Tibial nerve (tissue), 4 donors: ENCODE data around the gene TMCC1. TPM values are rescaled to one million over a fixed set of nuclear protein-coding genes. Genes with fewer than 3 reads are reported as not detected.

ENCODE experiments used
- DNase-seq, 2 donors: peaks; one replicate each; pipeline ENCODE4 v3.0.0-alpha.2; 2019; ENCODE audit warnings: low spot score in 2 of 2
- H3K27ac ChIP-seq, 4 donors: fragments of 200-600 bp; sonication (generic) in 3 of 4; one replicate each; pipeline ENCODE4 v1.5.1; 2017 to 2019; ENCODE audit warnings: mild to moderate bottlenecking in 1 of 4
- H3K27me3 ChIP-seq, 2 donors: fragments of 200-600 bp; sonication (generic) in 1 of 2; one replicate each; pipeline versions ENCODE4 v1.5.1 to v1.6.0; 2017 to 2019
- H3K36me3 ChIP-seq, 3 donors: fragments of 200-600 bp; sonication (generic); one replicate each; pipeline ENCODE4 v1.5.1; 2018 to 2019
- H3K4me1 ChIP-seq, 4 donors: fragments of 200-600 bp; sonication (generic) in 3 of 4; one replicate each; pipeline ENCODE4 v1.5.1; 2017 to 2019
- H3K4me3 ChIP-seq, 4 donors: fragments of 200-600 bp; sonication (generic) in 3 of 4; one replicate each; pipeline ENCODE4 v1.5.1; 2017 to 2019; ENCODE audit warnings: mild to moderate bottlenecking in 1 of 4, moderate library complexity in 1 of 4
- H3K9me3 ChIP-seq, 4 donors: fragments of 200-600 bp; sonication (generic) in 3 of 4; one replicate each; pipeline ENCODE4 v1.5.1; 2017 to 2019
- EP300 ChIP-seq, 2 donors: sonication (generic); formaldehyde crosslinking; IDR thresholded peaks; one replicate each; pipeline ENCODE4 v1.6.1; 2017; ENCODE audit warnings: antibody characterized with exemption in 2 of 2, mild to moderate bottlenecking in 1 of 2
- POLR2A ChIP-seq, 2 donors: fragments of 450-650 bp; IDR thresholded peaks; one replicate each; pipeline ENCODE4 v1.6.1; 2017; ENCODE audit warnings: antibody characterized with exemption in 2 of 2, mild to moderate bottlenecking in 2 of 2, moderate library complexity in 2 of 2
- WGBS, 2 donors: methylation state at CpG; one replicate each; pipeline ENCODE4 v1.1.5; 2018; 5-methylcytosine and 5-hydroxymethylcytosine counted together
- total RNA-seq, 4 donors: library from RNA; depleted of rRNA; stranded (reverse); fragments of >200 nt; gene quantifications; one replicate each; pipeline ENCODE4 v1.1.0, GENCODE V29; 2016
- TF ChIP-seq, protein P1 (sequence below), 5 experiments: fragments of 200-600 bp in 3 of 5; fragments of 450-650 bp in 2 of 5; sonication (generic) in 3 of 5; IDR thresholded peaks; one replicate each; pipeline ENCODE4 v1.5.1; 2016 to 2019; ENCODE audit warnings: antibody characterized with exemption in 5 of 5, mild to moderate bottlenecking in 3 of 5, moderate library complexity in 2 of 5

Gene TMCC1
- total RNA-seq, 4 donors from 2014 or later, result 19.9 to 27.9 (median 23.1) TPM

GRCh38 chr3:129617381-129618185 is 275.9 kb downstream of the TMCC1 start:
- Histone ChIP-seq H3K9me3 (no peaks in the 10 kb centered on the region), H3K27ac (peak overlapping the region in 2 of 4 donors; percentile 73 to 75), H3K27me3 (no peaks in the 10 kb centered on the region), H3K4me1 (peaks cover 0 to 76% (median 36%) of the 10 kb centered on the region in 4 donors), H3K36me3 (no peaks in the 10 kb centered on the region), H3K4me3 (no peak overlapping the region)
- TF ChIP-seq POLR2A (IDR thresholded peaks at IDR 0.05), result no peak
- TF ChIP-seq EP300 (IDR thresholded peaks at IDR 0.05), result no peak
- TF ChIP-seq, protein P1, sequence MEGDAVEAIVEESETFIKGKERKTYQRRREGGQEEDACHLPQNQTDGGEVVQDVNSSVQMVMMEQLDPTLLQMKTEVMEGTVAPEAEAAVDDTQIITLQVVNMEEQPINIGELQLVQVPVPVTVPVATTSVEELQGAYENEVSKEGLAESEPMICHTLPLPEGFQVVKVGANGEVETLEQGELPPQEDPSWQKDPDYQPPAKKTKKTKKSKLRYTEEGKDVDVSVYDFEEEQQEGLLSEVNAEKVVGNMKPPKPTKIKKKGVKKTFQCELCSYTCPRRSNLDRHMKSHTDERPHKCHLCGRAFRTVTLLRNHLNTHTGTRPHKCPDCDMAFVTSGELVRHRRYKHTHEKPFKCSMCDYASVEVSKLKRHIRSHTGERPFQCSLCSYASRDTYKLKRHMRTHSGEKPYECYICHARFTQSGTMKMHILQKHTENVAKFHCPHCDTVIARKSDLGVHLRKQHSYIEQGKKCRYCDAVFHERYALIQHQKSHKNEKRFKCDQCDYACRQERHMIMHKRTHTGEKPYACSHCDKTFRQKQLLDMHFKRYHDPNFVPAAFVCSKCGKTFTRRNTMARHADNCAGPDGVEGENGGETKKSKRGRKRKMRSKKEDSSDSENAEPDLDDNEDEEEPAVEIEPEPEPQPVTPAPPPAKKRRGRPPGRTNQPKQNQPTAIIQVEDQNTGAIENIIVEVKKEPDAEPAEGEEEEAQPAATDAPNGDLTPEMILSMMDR (IDR thresholded peaks at IDR 0.05), result no peak
- no peak for DNase-seq
- 83 to 88% methylated on average over 12 of the region's 12 CpGs for WGBS, 2 donors

DNA sequence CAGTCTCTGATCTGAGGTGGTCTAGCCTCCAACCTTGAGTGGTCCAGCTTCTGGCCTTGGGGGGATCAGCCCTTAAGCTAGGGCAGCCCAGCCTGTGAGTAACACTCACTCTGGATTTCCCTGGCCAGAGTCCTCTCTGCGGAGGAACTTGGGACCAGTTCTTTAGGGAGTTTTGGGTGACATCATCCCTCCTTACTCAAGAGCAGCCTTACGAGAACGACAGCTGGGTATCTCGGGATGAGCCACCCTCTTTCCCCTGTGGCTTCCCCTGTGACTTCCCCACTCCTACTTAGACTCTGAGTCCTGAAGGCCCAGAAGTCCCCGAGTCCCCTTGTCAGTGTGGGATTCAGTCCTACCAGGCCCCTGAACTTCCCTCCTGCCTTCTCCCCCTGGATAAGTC is 276.8 kb downstream of the TMCC1 start:
- Histone ChIP-seq H3K27ac (peak overlapping the region in 3 of 4 donors; percentile 68 to 75 (median 73)), H3K4me3 (no peak overlapping the region), H3K9me3 (no peaks in the 10 kb centered on the region), H3K4me1 (peaks cover 0 to 76% (median 41%) of the 10 kb centered on the region in 4 donors), H3K36me3 (no peaks in the 10 kb centered on the region), H3K27me3 (no peaks in the 10 kb centered on the region)
- 49 to 59% methylated on average over 5 of the region's 5 CpGs for WGBS, 2 donors
- TF ChIP-seq EP300 (IDR thresholded peaks at IDR 0.05), result peak in 1 of 2 donors; percentile 71
- TF ChIP-seq, protein P1 (IDR thresholded peaks at IDR 0.05), result no peak
- no peak for DNase-seq

DNA sequence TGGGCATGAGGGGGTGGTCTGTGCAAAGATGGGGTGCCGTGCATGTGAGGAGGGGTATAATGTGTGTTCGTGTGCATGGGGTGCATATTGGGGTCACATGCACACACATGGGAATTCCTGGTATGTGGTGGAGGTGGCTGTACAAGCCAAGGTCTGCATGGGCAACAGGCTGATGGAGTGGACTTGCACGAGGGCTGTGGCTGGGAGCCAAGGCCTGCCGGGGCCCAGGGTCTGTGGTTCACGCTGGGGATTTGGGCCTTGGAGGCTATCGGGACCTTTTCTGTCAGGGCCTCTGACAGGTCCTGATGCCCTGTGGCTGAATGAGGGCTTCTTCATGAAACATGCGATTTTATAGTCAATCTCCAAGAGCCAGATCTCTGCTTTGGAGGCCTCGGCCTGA is 277.2 kb downstream of the TMCC1 start:
- no peaks in the 10 kb centered on the region for H3K36me3 ChIP-seq
- H3K27me3 ChIP-seq, result no peaks in the 10 kb centered on the region
- WGBS, 2 donors, result 43 to 51% methylated on average over 5 to 8 of the region's 8 CpGs
- peak overlapping the region in 3 of 4 donors; percentile 68 to 75 (median 73) for H3K27ac ChIP-seq
- no peaks in the 10 kb centered on the region for H3K9me3 ChIP-seq
- DNase-seq, result no peak
- peaks cover 0 to 76% (median 44%) of the 10 kb centered on the region in 4 donors for H3K4me1 ChIP-seq
- TF ChIP-seq, protein P1 (IDR thresholded peaks at IDR 0.05), result no peak
- no peak for TF ChIP-seq POLR2A (IDR thresholded peaks at IDR 0.05)
- TF ChIP-seq EP300 (IDR thresholded peaks at IDR 0.05), result no peak
- no peak overlapping the region for H3K4me3 ChIP-seq

- no peaks in the 10 kb centered on the region for H3K36me3 ChIP-seq
- no peaks in the 10 kb centered on the region for H3K9me3 ChIP-seq
- H3K4me1 ChIP-seq, result peaks cover 0 to 76% (median 46%) of the 10 kb centered on the region in 4 donors
- H3K4me3 ChIP-seq, result no peak overlapping the region
- no peak for DNase-seq
- 46 to 51% methylated on average over 4 to 8 of the region's 8 CpGs for WGBS, 2 donors
- no peaks in the 10 kb centered on the region for H3K27me3 ChIP-seq
- TF ChIP-seq EP300 (IDR thresholded peaks at IDR 0.05) (no peak), POLR2A (IDR thresholded peaks at IDR 0.05) (no peak)
- TF ChIP-seq, protein P1 (IDR thresholded peaks at IDR 0.05), result no peak
- H3K27ac ChIP-seq, result peak overlapping the region in 3 of 4 donors; percentile 68 to 75 (median 73)
Measured at GRCh38 chr3:129615751-129616281, 277.7 kb downstream of the TMCC1 start.

DNA sequence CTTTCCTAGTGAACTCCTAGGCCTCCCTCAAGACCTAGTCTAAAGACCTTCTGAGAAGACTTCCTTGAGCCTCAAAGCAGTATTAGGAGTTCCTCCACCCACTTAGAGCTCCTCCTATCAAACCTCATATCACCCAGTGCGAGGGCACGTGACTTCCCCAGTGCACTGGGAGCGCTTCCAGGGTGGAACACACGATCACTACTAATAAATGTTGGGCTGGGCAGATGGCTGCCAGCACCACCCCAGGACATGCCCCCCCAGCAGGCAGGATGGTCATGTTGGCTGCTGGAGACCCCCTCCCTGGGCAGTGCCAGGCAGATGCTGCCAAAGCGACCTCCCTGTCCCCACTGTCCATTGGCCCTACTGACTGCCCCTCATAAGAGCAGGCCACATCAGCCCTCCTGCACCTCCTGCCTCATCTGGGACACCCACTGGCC is 278.6 kb downstream of the TMCC1 start:
- peak overlapping the region in 3 of 4 donors; percentile 68 to 75 (median 73) for H3K27ac ChIP-seq
- 36 to 41% methylated on average over 5 of the region's 5 CpGs for WGBS, 2 donors
- TF ChIP-seq EP300 (IDR thresholded peaks at IDR 0.05), result peak in 1 of 2 donors; percentile 42
- TF ChIP-seq, protein P1 (IDR thresholded peaks at IDR 0.05), result no peak
- DNase-seq, result peak in 1 of 2 donors; percentile 49
- H3K9me3 ChIP-seq, result no peaks in the 10 kb centered on the region
- H3K4me3 ChIP-seq, result no peak overlapping the region
- H3K36me3 ChIP-seq, result no peaks in the 10 kb centered on the region
- peaks cover 0 to 79% (median 49%) of the 10 kb centered on the region in 4 donors for H3K4me1 ChIP-seq
- no peaks in the 10 kb centered on the region for H3K27me3 ChIP-seq
